ENCODE results near the gene OGFOD3. TPM values are rescaled to one million over a fixed set of nuclear protein-coding genes. Genes with fewer than 3 reads are reported as not detected.

OGFOD3 gene, protein sequence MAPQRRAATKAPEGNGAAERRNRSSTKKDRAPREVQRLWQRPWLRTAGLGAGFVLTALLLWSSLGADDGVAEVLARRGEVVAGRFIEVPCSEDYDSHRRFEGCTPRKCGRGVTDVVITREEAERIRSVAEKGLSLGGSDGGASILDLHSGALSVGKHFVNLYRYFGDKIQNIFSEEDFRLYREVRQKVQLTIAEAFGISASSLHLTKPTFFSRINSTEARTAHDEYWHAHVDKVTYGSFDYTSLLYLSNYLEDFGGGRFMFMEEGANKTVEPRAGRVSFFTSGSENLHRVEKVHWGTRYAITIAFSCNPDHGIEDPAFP
- total RNA-seq (10 to 100 TPM; 27.9 to 28.4 TPM), polyA plus RNA-seq (29.9 TPM)

DNA sequence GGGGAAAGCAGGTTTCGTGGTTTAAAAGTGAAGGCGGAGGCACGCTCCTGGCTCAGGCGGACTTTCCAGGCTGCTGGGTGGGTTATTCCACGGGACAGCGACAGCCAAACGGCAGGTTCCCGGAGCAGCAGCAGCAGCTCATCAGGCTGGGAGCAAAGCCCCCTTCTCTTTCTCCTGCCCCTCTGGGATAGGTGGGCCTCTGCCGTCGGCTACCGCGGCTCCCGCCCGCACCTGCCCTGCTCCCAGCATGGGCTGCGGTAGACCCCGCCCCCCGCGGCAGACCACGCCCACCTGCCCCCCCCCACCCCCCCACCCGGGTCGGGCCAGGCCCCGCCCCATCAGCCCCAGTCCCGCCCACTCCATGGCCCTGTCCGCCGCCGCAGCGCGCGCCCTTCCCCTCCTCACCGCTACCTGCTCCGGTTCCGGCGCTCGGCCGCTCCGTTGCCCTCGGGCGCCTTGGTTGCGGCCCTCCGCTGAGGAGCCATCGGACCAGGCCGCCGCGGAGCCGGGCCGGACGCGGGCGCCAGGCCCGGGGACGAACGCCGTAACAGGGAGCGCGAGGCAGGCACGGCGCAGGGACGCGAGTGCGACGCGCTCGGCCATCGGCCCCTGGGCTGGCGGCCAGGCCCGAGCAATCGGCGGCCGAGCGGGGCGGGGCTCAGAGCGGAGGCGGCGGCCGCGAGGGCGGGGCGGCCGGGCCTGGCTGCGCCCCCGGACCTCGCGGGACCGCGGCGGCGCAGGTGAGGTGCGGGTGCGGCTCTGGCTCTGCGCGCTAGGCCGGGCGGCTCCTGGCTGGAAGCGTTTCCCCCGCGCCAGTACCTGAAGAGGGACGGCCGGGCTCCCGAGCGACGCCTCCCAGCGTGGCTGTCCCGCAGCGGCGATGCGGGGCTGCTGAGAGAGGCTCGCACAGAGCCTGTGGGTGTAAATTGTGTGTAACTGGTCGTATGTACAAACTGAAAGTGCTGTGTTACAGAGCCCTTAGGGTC is at the start of gene OGFOD3, which contains the start of gene HEXD:
TSS of gene OGFOD3 (minus strand) at position 586 of the 986 bp plus-strand sequence. CDS start at position 485, 101 bp downstream.
TSS of gene HEXD (plus strand) at position 347 of the 986 bp plus-strand sequence. CDS start 1,453 bp downstream, outside the sequence.
- Mint-ChIP-seq H3K9me3 (no peaks in the 10 kb centered on the region), H3K27ac (peak within 1 kb of the TSS; percentile 65 to 95 (median 88)), H3K36me3 (peaks cover 4 to 31% (median 11%) of the 10 kb centered on the region in 3 donors), H3K4me1 (peaks cover 28 to 35% (median 29%) of the 10 kb centered on the region in 3 donors), H3K27me3 (no peaks in the 10 kb centered on the region), H3K4me3 (peak within 1 kb of the TSS; percentile 82 to 93 (median 86))
- POLR2A ChIA-PET, result interaction anchor here (1.3 kb wide), 1 partner anchor 40 kb away, joined by 5 read pairs; the partner anchor contains the start of gene NARF
- Histone ChIP-seq H3K27ac (ENCODE audit: low read depth, low read length) (peak within 1 kb of the TSS; percentile 24), H3K4me1 (ENCODE audit: insufficient read depth, low read length) (peaks cover 31% of the 10 kb centered on the region), H3K36me3 (ENCODE audit: insufficient read depth, low read length) (peaks cover 12% of the 10 kb centered on the region), H3K9me3 (ENCODE audit: low read length) (no peaks in the 10 kb centered on the region), H3K27me3 (ENCODE audit: insufficient read depth, low read length, poor library complexity, severe bottlenecking) (no peaks in the 10 kb centered on the region), H3K4me3 (ENCODE audit: low read length) (peak within 1 kb of the TSS; percentile 86)
- CTCF ChIA-PET, result interaction anchor here (0.8 to 1.6 kb wide), 6 partner anchors 7 to 310 kb away, joined by 3 to 5 read pairs (median 3); no protein-coding TSS in a partner anchor
- DNase-seq, result peak; percentile 81 to 94 (median 88)

DNA sequence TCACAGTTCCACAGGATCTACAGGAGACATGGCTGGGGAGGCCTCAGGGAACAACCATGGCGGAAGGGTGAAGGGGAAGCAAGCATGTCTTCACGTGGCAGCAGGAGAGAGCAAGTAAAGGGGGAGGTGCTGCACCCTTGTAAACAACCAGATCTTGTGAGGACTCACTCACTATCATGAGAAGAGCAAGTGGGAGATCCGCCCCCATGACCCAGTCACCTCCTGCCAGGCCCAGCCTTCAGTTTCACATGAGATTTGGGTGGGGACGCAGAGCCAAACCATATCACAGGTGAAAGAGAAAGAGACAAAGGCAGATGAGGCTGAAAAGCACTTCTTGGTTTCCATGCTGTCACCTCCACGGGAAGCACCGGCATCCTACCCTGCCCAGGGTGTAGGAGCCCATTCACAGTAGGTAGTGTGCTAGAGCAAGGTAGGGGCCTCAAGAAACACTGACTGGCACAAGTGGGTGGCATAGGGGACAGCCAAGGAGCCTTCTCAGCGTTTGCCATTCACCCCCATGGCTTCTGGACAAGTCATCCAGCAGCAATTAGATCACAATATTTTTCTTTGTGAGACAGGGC is 46.7 kb upstream of the OGFOD3 start:
- Histone ChIP-seq H3K4me1 (ENCODE audit: insufficient read depth, low read length) (no peaks in the 10 kb centered on the region), H3K9me3 (ENCODE audit: low read length) (no peaks in the 10 kb centered on the region), H3K27ac (ENCODE audit: low read depth, low read length) (no peak overlapping the region), H3K4me3 (ENCODE audit: low read length) (no peak overlapping the region), H3K27me3 (ENCODE audit: insufficient read depth, low read length, poor library complexity, severe bottlenecking) (no peaks in the 10 kb centered on the region), H3K36me3 (ENCODE audit: insufficient read depth, low read length) (peaks cover 48% of the 10 kb centered on the region)
- Mint-ChIP-seq H3K27ac (peak overlapping the region in 2 of 8 donors; percentile 78 to 80), H3K36me3 (peaks cover 7 to 85% (median 25%) of the 10 kb centered on the region in 3 donors), H3K9me3 (no peaks in the 10 kb centered on the region), H3K4me3 (no peak overlapping the region), H3K27me3 (no peaks in the 10 kb centered on the region), H3K4me1 (peaks cover 17 to 23% (median 20%) of the 10 kb centered on the region in 3 donors)
- ChIA-PET CTCF (no interaction called here), POLR2A (no interaction called here)
- DNase-seq, result no peak

DNA sequence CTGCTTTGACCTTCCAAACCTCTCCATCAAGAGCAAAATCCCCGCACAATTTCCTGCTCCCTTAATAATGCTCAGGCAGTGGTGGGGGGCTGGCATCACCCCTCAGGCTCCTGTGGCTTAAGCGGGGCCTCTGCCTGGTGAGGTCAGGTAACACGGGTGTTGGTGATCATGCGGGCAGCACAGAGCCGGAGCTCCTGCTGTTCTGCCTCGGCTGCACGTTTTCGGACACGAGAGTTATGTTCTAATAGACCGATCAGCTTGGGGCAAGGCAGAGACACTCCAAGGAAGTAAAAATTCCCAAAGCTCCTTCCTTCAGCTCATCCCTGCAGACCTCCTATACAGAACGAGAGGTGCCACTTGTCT is 46.2 kb upstream of the OGFOD3 start:
- peaks cover 16 to 26% (median 22%) of the 10 kb centered on the region in 3 donors for H3K4me1 Mint-ChIP-seq
- Histone ChIP-seq H3K27me3 (ENCODE audit: insufficient read depth, low read length, poor library complexity, severe bottlenecking) (no peaks in the 10 kb centered on the region), H3K4me3 (ENCODE audit: low read length) (no peak overlapping the region), H3K4me1 (ENCODE audit: insufficient read depth, low read length) (peaks cover under 1% of the 10 kb centered on the region), H3K27ac (ENCODE audit: low read depth, low read length) (no peak overlapping the region), H3K36me3 (ENCODE audit: insufficient read depth, low read length) (peaks cover 48% of the 10 kb centered on the region), H3K9me3 (ENCODE audit: low read length) (no peaks in the 10 kb centered on the region)
- POLR2A ChIA-PET, result no interaction called here
- DNase-seq, result no peak
- CTCF ChIA-PET, result no interaction called here
- peaks cover 4 to 85% (median 24%) of the 10 kb centered on the region in 3 donors for H3K36me3 Mint-ChIP-seq
- H3K27ac Mint-ChIP-seq, result no peak overlapping the region
- H3K27me3 Mint-ChIP-seq, result no peaks in the 10 kb centered on the region
- no peak overlapping the region for H3K4me3 Mint-ChIP-seq
- H3K9me3 Mint-ChIP-seq, result no peaks in the 10 kb centered on the region

DNA sequence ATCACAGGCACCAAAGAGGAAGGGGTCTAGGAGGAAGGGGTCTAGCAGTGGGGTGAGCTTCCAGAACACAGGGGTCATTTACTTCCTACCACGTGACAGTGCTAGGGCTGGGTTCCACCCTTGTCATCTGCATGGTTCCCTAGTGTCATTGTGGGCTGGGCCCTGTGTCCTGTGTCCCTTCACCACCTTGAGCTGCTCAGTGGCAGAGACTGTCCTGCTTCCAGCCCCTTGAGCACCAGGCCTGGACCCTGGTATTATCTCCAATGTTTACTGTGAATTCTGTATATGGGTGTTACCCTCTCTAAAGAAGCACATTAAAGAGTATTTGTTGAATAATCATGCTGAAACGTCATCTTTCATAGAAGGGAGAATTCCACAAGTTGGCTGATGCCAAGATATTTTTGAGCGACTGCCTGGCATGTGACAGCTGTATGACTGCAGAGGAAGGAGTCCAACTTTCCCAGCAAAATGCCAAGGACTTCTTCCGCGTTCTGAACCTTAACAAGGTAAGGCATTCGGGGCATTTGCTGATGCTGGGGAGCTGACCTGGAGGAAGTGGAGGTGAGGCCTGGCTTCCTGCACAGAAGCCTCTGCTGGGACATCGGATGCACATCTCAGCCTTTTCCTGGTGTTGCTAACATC is 45.7 kb upstream of the OGFOD3 start:
- no peak overlapping the region for H3K4me3 ChIP-seq (ENCODE audit: low read length)
- no peaks in the 10 kb centered on the region for H3K27me3 Mint-ChIP-seq
- H3K27ac ChIP-seq (ENCODE audit: low read depth, low read length), result no peak overlapping the region
- H3K9me3 ChIP-seq (ENCODE audit: low read length), result no peaks in the 10 kb centered on the region
- no peak for DNase-seq
- ChIA-PET CTCF (no interaction called here), POLR2A (no interaction called here)
- H3K27ac Mint-ChIP-seq, result peak overlapping the region in 2 of 8 donors; percentile 36 to 81
- no peaks in the 10 kb centered on the region for H3K27me3 ChIP-seq (ENCODE audit: insufficient read depth, low read length, poor library complexity, severe bottlenecking)
- H3K9me3 Mint-ChIP-seq, result no peaks in the 10 kb centered on the region
- peaks cover 48% of the 10 kb centered on the region for H3K36me3 ChIP-seq (ENCODE audit: insufficient read depth, low read length)
- H3K36me3 Mint-ChIP-seq, result peaks cover 4 to 85% (median 24%) of the 10 kb centered on the region in 3 donors
- H3K4me3 Mint-ChIP-seq, result no peak overlapping the region
- H3K4me1 Mint-ChIP-seq, result peaks cover 20 to 31% (median 27%) of the 10 kb centered on the region in 3 donors
- peaks cover 5% of the 10 kb centered on the region for H3K4me1 ChIP-seq (ENCODE audit: insufficient read depth, low read length)

DNA sequence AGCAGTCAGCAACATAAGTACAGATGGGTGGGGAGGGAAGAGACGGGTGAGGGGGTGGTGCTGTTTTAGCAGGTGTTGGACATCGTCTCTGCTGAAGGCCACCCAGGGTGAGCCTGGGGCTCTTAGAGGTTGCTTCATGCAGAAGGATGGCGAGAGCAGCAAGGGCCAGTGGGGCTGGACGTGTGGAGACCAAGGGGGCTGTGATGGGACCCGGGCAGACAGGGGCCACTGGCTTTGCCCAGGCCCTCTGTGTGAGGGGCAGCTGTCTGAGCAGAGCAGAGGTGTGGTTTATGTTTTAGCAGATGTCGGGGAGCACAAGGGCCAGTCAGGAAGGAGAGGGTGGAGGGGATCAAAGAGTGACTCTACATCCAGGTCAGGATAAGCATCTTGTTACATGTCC is 45.0 kb upstream of the OGFOD3 start:
- Mint-ChIP-seq H3K9me3 (no peaks in the 10 kb centered on the region), H3K27me3 (no peaks in the 10 kb centered on the region), H3K4me1 (peaks cover 21 to 29% (median 28%) of the 10 kb centered on the region in 3 donors), H3K4me3 (peak overlapping the region in 1 of 7 donors; percentile 30), H3K36me3 (peaks cover 4 to 80% (median 18%) of the 10 kb centered on the region in 3 donors), H3K27ac (peak overlapping the region in 3 of 8 donors; percentile 55 to 74 (median 65))
- POLR2A ChIA-PET, result interaction anchor here (1.2 kb wide), 1 partner anchor 11 kb away, joined by 3 read pairs; no protein-coding TSS in a partner anchor
- no peaks in the 10 kb centered on the region for H3K27me3 ChIP-seq (ENCODE audit: insufficient read depth, low read length, poor library complexity, severe bottlenecking)
- H3K9me3 ChIP-seq (ENCODE audit: low read length), result no peaks in the 10 kb centered on the region
- peaks cover 6% of the 10 kb centered on the region for H3K4me1 ChIP-seq (ENCODE audit: insufficient read depth, low read length)
- peaks cover 42% of the 10 kb centered on the region for H3K36me3 ChIP-seq (ENCODE audit: insufficient read depth, low read length)
- CTCF ChIA-PET, result no interaction called here
- H3K4me3 ChIP-seq (ENCODE audit: low read length), result no peak overlapping the region
- no peak for DNase-seq
- H3K27ac ChIP-seq (ENCODE audit: low read depth, low read length), result no peak overlapping the region

DNA sequence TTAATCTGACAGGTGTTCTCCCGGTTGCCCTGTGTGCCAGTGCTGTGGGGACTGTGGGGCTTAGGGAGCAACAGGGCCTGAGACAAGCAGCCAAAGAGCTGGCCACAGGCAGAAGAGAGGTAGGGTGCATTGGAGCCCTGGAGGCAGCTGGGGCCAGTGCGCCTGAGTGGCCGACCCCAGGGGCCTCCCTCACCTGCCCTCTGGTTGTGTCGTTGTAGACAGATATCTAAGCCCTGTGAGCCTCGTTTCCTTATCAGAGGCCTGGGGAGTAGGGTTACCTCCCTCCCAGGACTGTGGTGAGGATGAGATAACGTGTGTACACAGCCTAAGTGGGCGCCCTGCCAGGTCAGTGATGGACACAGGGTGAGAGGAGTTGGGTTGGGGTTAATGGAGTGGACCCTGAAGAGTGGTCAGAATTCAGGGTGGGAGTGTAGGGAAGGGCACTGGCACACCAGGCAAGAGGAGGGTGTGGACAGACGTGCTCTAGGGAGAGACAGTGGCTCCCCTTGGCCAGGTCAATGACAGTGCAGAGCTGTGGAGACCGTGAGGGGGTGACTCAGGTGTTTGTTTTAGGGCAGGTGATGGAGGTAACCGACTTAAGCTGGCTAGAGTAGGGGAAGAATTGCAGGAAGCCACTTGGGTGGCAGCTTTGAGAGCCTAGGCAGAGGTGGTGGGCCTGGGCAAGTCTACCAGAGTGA is 43.6 kb upstream of the OGFOD3 start:
- Mint-ChIP-seq H3K27me3 (peaks cover 0 to 1% of the 10 kb centered on the region in 2 donors), H3K9me3 (no peaks in the 10 kb centered on the region), H3K4me1 (peaks cover 31 to 39% (median 39%) of the 10 kb centered on the region in 3 donors), H3K36me3 (peaks cover 4 to 72% (median 18%) of the 10 kb centered on the region in 3 donors), H3K27ac (peak overlapping the region in 2 of 8 donors; percentile 72 to 82), H3K4me3 (peak overlapping the region in 1 of 7 donors; percentile 64)
- H3K4me1 ChIP-seq (ENCODE audit: insufficient read depth, low read length), result peaks cover 16% of the 10 kb centered on the region
- H3K4me3 ChIP-seq (ENCODE audit: low read length), result no peak overlapping the region
- DNase-seq, result no peak
- no peaks in the 10 kb centered on the region for H3K27me3 ChIP-seq (ENCODE audit: insufficient read depth, low read length, poor library complexity, severe bottlenecking)
- CTCF ChIA-PET, result interaction anchor here (0.8 kb wide), 1 partner anchor 9 kb away, joined by 4 read pairs; no protein-coding TSS in a partner anchor
- peaks cover 36% of the 10 kb centered on the region for H3K36me3 ChIP-seq (ENCODE audit: insufficient read depth, low read length)
- POLR2A ChIA-PET, result interaction anchor here (1.2 kb wide), 1 partner anchor 10 kb away, joined by 3 read pairs; no protein-coding TSS in a partner anchor
- peak overlapping the region; percentile 60 for H3K27ac ChIP-seq (ENCODE audit: low read depth, low read length)
- no peaks in the 10 kb centered on the region for H3K9me3 ChIP-seq (ENCODE audit: low read length)

Measured in CD8-positive, alpha-beta memory T cell (primary cell).